ENCODE data around the gene SPRTN. TPM values are rescaled to one million over a fixed set of nuclear protein-coding genes. Genes with fewer than 3 reads are reported as not detected.

Gene SPRTN
- total and polyA plus RNA-seq, 2 of the 4 experiments (the other 2 are of a cell fraction), result 6.5 to 17.4 TPM

DNA sequence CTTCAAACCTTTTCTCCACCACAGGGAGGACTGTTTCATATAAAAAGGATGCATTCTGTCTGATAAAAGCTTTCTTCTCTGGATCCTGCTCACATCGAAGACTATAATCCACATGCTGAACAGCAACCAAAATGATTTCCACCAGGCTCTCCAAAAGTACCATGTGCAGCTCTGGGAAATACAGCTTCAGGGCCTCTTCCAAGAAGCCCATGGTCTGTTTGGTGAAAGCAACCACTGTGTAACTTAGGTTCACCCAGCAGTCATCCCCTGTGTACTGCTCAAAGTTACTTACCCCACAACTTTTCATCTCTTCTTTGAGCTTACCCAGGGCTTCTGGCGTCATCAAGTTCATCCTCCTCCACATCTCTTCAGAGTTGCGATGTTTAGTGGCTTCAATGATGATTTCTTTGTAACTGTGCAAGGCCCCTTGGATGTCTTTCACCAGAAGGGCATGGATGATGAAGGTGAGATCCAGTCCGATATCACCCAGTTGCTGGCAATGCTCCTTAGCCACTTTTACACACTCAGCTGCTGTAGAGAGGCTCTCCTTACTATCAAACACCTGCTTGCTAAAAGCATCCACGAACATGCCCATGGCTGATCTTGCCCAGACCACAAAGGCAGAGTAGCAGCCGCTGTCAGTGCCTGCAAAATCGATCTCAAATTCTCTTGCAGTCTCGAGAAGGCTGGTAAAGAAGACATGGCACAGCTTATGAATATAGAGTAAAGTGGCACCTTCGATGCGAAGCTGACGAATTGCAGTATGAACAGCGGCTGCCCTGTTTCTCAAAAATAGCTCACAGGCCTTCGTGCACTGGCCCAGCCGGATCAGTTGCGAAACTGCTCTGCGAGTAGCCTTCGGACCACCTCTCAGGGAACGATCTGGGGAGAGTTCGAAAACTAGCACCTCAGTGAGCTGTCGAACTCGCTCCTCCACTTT is 2.2 kb upstream of the SPRTN start:
- H3K9me3 ChIP-seq (ENCODE audit: control insufficient read depth, insufficient read depth, low read length), result no peaks in the 10 kb centered on the region
- no peaks in the 10 kb centered on the region for H3K36me3 ChIP-seq (ENCODE audit: control insufficient read depth, insufficient read depth, low read length)
- in situ Hi-C loops (cut with MboI; ENCODE audit: low sequenced_read_pairs), result no loop called here
- peaks cover 7 to 42% of the 10 kb centered on the region in 2 experiments; a peak in 3 of 4 replicates for H3K79me1 ChIP-seq (ENCODE audit: low read depth in 1 of 2, low read length in 2 of 2)
- H3K27ac ChIP-seq (ENCODE audit: insufficient read depth, low read length), result no peak overlapping the region
- no peak overlapping the region for H3K18ac ChIP-seq (ENCODE audit: low read depth, low read length)
- no peak overlapping the region for H4K5ac ChIP-seq (ENCODE audit: low read depth, low read length)
- no peak for DNase-seq
- BruUV-seq (replicated peaks), result TSS peak; percentile 22
- no peak overlapping the region for H3K4ac ChIP-seq (ENCODE audit: low read depth, low read length)
- H3K4me3 ChIP-seq (ENCODE audit: insufficient read depth, low read depth, low read length), result peak overlapping the region; percentile 75
- H3K9me1 ChIP-seq (ENCODE audit: insufficient read depth, low read length), result peaks cover 6% of the 10 kb centered on the region; the same call in 1 of the 2 replicates
- H2BK120ac ChIP-seq (ENCODE audit: low read depth, low read length), result no peak overlapping the region
- H2BK20ac ChIP-seq (ENCODE audit: low read depth, low read length), result no peak overlapping the region
- H4K20me1 ChIP-seq (ENCODE audit: insufficient read depth, low read length), result peaks cover 48% of the 10 kb centered on the region
- POLR2A ChIA-PET (ENCODE audit: unreplicated experiment), result no interaction called here
- no peak overlapping the region for H4K8ac ChIP-seq (ENCODE audit: low read depth in 2 of 2, low read length in 2 of 2)
- H3K14ac ChIP-seq (replicated peaks; ENCODE audit: low read depth, low read length), result 0 out of 2 replicates have a peak overlapping the region, but pooled peaks have one; percentile 8
- CTCF ChIA-PET, result interaction anchor here (0.7 to 1.5 kb wide), 2 partner anchors 21 to 81 kb away, joined by 3 to 4 read pairs; no protein-coding TSS in a partner anchor
- H4K91ac ChIP-seq (ENCODE audit: insufficient read depth, low read depth, low read length), result no peak overlapping the region
- H3K27me3 ChIP-seq (ENCODE audit: control insufficient read depth, insufficient read depth, low read length), result no peaks in the 10 kb centered on the region
- H2AK9ac ChIP-seq (replicated peaks; ENCODE audit: low read depth, low read length, poor library complexity), result peak overlapping the region; percentile 8
- intact Hi-C loops (cut with micrococcal nuclease), result loop anchor here (2.0 kb wide), 1 partner anchor 95 kb away; the partner anchor contains the start of gene GNPAT
- peak overlapping the region; percentile 64 for H3K23ac ChIP-seq (ENCODE audit: low read depth, low read length)
- H3K9ac ChIP-seq (ENCODE audit: low read depth, low read length), result peak overlapping the region; percentile 78
- H3K4me1 ChIP-seq (ENCODE audit: control insufficient read depth, insufficient read depth, low read length), result peaks cover 7% of the 10 kb centered on the region
- H2BK15ac ChIP-seq (ENCODE audit: low read depth, low read length), result no peak overlapping the region
- H3K56ac ChIP-seq (ENCODE audit: extremely low read depth, insufficient read depth, low read length), result no peak overlapping the region
- no peak overlapping the region for H2AK5ac ChIP-seq (ENCODE audit: low read depth, low read length)
- H2BK5ac ChIP-seq (ENCODE audit: low read depth, low read length, poor library complexity, severe bottlenecking), result no peak overlapping the region
- H3K4me2 ChIP-seq (ENCODE audit: low read depth, low read length), result peak overlapping the region; percentile 94
- WGBS, 2 experiments (ENCODE audit: extremely low coverage in 2 of 2, insufficient read length in 1 of 2), result 67% methylated on average over 8 of the region's 21 CpGs; no CpG with 5 or more reads in 1 of the 2 experiments
- TF ChIP-seq RCOR1 (IDR thresholded peaks at IDR 0.05; ENCODE audit: insufficient replicate concordance, low read length) (no peak), CEBPB (IDR thresholded peaks at IDR 0.05; ENCODE audit: low read depth, low read length) (peak; percentile 77)
- dilution Hi-C loops (cut with HindIII; ENCODE audit: low sequenced_read_pairs, unreplicated experiment), result no loop called here
- H2AFZ ChIP-seq (replicated peaks; ENCODE audit: low read length, poor library complexity), result no peak overlapping the region
- ATAC-seq (ENCODE audit: low read depth), result no peak
